ENCODE measurements around the gene CD28.

Gene CD28

GRCh38 chr2:203748331-203749126 lies 42.1 kb downstream of the CD28 start:
- TF ChIP-seq NFIC (IDR thresholded peaks at IDR 0.05) (no peak), CEBPB (IDR thresholded peaks at IDR 0.05) (no peak), TEAD4 (IDR thresholded peaks at IDR 0.05) (no peak), REST (IDR thresholded peaks at IDR 0.05; ENCODE audit: low read depth) (no peak), USF1 (IDR thresholded peaks at IDR 0.05) (no peak), TCF12 (IDR thresholded peaks at IDR 0.05; ENCODE audit: low read depth) (no peak), CREB1 (IDR thresholded peaks at IDR 0.05; ENCODE audit: low read depth) (no peak), YY1 (IDR thresholded peaks at IDR 0.05; ENCODE audit: low read depth) (no peak), ZBTB7A (IDR thresholded peaks at IDR 0.05; ENCODE audit: low read depth) (no peak), FOXM1 (IDR thresholded peaks at IDR 0.05; ENCODE audit: borderline replicate concordance, low read depth) (no peak), EGR1 (IDR thresholded peaks at IDR 0.05) (no peak), TAF1 (IDR thresholded peaks at IDR 0.05; ENCODE audit: low read depth) (no peak), MAX (IDR thresholded peaks at IDR 0.05) (no peak), EP300 (IDR thresholded peaks at IDR 0.05; ENCODE audit: borderline replicate concordance) (no peak), RAD21 (IDR thresholded peaks at IDR 0.05; ENCODE audit: low read depth) (no peak)

- TF ChIP-seq REST (IDR thresholded peaks at IDR 0.05; ENCODE audit: low read depth) (no peak), NFIC (IDR thresholded peaks at IDR 0.05) (no peak), EP300 (IDR thresholded peaks at IDR 0.05; ENCODE audit: borderline replicate concordance) (no peak), USF1 (IDR thresholded peaks at IDR 0.05) (no peak), TCF12 (IDR thresholded peaks at IDR 0.05; ENCODE audit: low read depth) (no peak), FOXM1 (IDR thresholded peaks at IDR 0.05; ENCODE audit: borderline replicate concordance, low read depth) (no peak), TEAD4 (IDR thresholded peaks at IDR 0.05) (no peak), TAF1 (IDR thresholded peaks at IDR 0.05; ENCODE audit: low read depth) (no peak), ZBTB7A (IDR thresholded peaks at IDR 0.05; ENCODE audit: low read depth) (no peak), CEBPB (IDR thresholded peaks at IDR 0.05) (no peak), YY1 (IDR thresholded peaks at IDR 0.05; ENCODE audit: low read depth) (no peak), RAD21 (IDR thresholded peaks at IDR 0.05; ENCODE audit: low read depth) (no peak), CREB1 (IDR thresholded peaks at IDR 0.05; ENCODE audit: low read depth) (no peak), MAX (IDR thresholded peaks at IDR 0.05) (no peak), EGR1 (IDR thresholded peaks at IDR 0.05) (no peak)
Measured at GRCh38 chr2:203750346-203751068, 44.1 kb downstream of the CD28 start.

- TF ChIP-seq YY1 (IDR thresholded peaks at IDR 0.05; ENCODE audit: low read depth) = no peak
- TF ChIP-seq ZBTB7A (IDR thresholded peaks at IDR 0.05; ENCODE audit: low read depth) = no peak
- TF ChIP-seq RAD21 (IDR thresholded peaks at IDR 0.05; ENCODE audit: low read depth) = no peak
- TF ChIP-seq CREB1 (IDR thresholded peaks at IDR 0.05; ENCODE audit: low read depth) = no peak
- TF ChIP-seq EP300 (IDR thresholded peaks at IDR 0.05; ENCODE audit: borderline replicate concordance) = no peak
- TF ChIP-seq MAX (IDR thresholded peaks at IDR 0.05) = no peak
- TF ChIP-seq NFIC (IDR thresholded peaks at IDR 0.05) = no peak
- TF ChIP-seq FOXM1 (IDR thresholded peaks at IDR 0.05; ENCODE audit: borderline replicate concordance, low read depth) = no peak
- TF ChIP-seq TEAD4 (IDR thresholded peaks at IDR 0.05) = no peak
- TF ChIP-seq USF1 (IDR thresholded peaks at IDR 0.05) = no peak
- TF ChIP-seq EGR1 (IDR thresholded peaks at IDR 0.05) = no peak
- no peak for TF ChIP-seq REST (IDR thresholded peaks at IDR 0.05; ENCODE audit: low read depth)
- no peak for TF ChIP-seq CEBPB (IDR thresholded peaks at IDR 0.05)
- TF ChIP-seq TCF12 (IDR thresholded peaks at IDR 0.05; ENCODE audit: low read depth) = no peak
- TF ChIP-seq TAF1 (IDR thresholded peaks at IDR 0.05; ENCODE audit: low read depth) = no peak
Measured at GRCh38 chr2:203751685-203752271, 45.3 kb downstream of the CD28 start.
